GM12878 (cell line): ENCODE measurements around the gene PLCD1. TPM values are rescaled to one million over a fixed set of nuclear protein-coding genes. Genes with fewer than 3 reads are reported as not detected.

Experiments used
- ATAC-seq: fragments of 200-7000 bp; cut with Tn5 transposase; 3 replicates; pipeline ENCODE4 v1.9.1; 2020; ENCODE audit warnings: mild to moderate bottlenecking, moderate library complexity
- BruUV-seq: library from RNA; stranded (reverse); fragments of 400-500 nt; replicated peaks from 2 replicates; lab custom pipeline; 2021; lab: Mats Ljungman, UMichigan
- CTCF ChIA-PET: fragments of 300-600 bp; sonication (Branson Sonifier 250); formaldehyde crosslinking; extraction: SDS; loops from one replicate; lab custom pipeline; 2021; ENCODE audit warnings: inconsistent platforms; lab: Yijun Ruan, JAX
- POLR2A ChIA-PET: fragments of 350-600 bp; formaldehyde crosslinking; extraction: SDS; loops from one replicate; lab custom pipeline; 2021; ENCODE audit warnings: inconsistent platforms; lab: Charles Lee
- RAD21 ChIA-PET: fragments of 300-600 bp; sonication (Branson Sonifier 250); formaldehyde crosslinking; loops from one replicate; lab custom pipeline; 2023; ENCODE audit warnings: antibody characterized with exemption; ENCODE audit not compliant: unreplicated experiment; lab: Charles Lee
- SMC1A ChIA-PET: fragments of 300-600 bp; sonication (Branson Sonifier 250); formaldehyde crosslinking; loops from one replicate; lab custom pipeline; 2023; ENCODE audit not compliant: unreplicated experiment, uncharacterized antibody; lab: Charles Lee
- DNase-seq: peaks from one replicate; pipeline ENCODE4 v3.0.0-alpha.2; 2011; ENCODE audit warnings: low read depth, low spot score
- FAIRE-seq: peaks from 3 replicates; lab custom pipeline; 2011; peaks lifted over from hg19 to GRCh38; lab: Jason Lieb, UNC
- H2AFZ ChIP-seq: 2 replicates; pipeline ENCODE4 v1.6.0; 2011; ENCODE audit warnings: low read depth, low read length, control low read depth; ENCODE audit not compliant: control insufficient read depth
- H3K27ac ChIP-seq: 2 replicates; pipeline ENCODE4 v1.5.1; 2011; ENCODE audit warnings: control low read depth; ENCODE audit not compliant: control insufficient read depth, insufficient read depth
- H3K27me3 ChIP-seq, 2 experiments: replicated peaks in 1 of 2; 2 replicates each; pipeline versions ENCODE4 v1.6.0 to v1.6.1; 2011; ENCODE audit warnings: low read length in 1 of 2; ENCODE audit not compliant: control insufficient read depth in 2 of 2, insufficient read depth in 2 of 2
- H3K36me3 ChIP-seq, 2 experiments: 2 replicates each; pipeline ENCODE4 v1.5.1; 2011; ENCODE audit warnings: low read length in 1 of 2; ENCODE audit not compliant: control insufficient read depth in 2 of 2, insufficient read depth in 2 of 2
- H3K4me1 ChIP-seq: 2 replicates; pipeline ENCODE4 v1.6.1; 2011; ENCODE audit warnings: mild to moderate bottlenecking, low read length, moderate library complexity, mixed read lengths; ENCODE audit not compliant: control insufficient read depth, insufficient read depth
- H3K4me2 ChIP-seq: 2 replicates; pipeline ENCODE4 v1.6.0; 2011; ENCODE audit warnings: control low read depth; ENCODE audit not compliant: control insufficient read depth, insufficient read depth
- H3K4me3 ChIP-seq: fragments of 200-600 bp; sonication (generic); 2 replicates; pipeline ENCODE4 v1.5.1; 2016
- H3K79me2 ChIP-seq: 2 replicates; pipeline ENCODE4 v1.6.0; 2011; ENCODE audit warnings: low read length; ENCODE audit not compliant: control insufficient read depth, insufficient read depth
- H3K9ac ChIP-seq: 2 replicates; pipeline ENCODE4 v1.8.0; 2011; ENCODE audit warnings: low read length, control low read depth, mixed read lengths; ENCODE audit not compliant: control insufficient read depth, insufficient read depth
- H3K9me3 ChIP-seq: replicated peaks from 3 replicates; pipeline ENCODE4 v1.5.1; 2011; ENCODE audit warnings: mild to moderate bottlenecking, low read length; ENCODE audit not compliant: control insufficient read depth, insufficient read depth
- H4K20me1 ChIP-seq: 2 replicates; pipeline ENCODE4 v1.6.0; 2011; ENCODE audit not compliant: control insufficient read depth, insufficient read depth
- BACH1 ChIP-seq: fragments of 450-650 bp; IDR thresholded peaks from 2 replicates; pipeline ENCODE4 v1.6.1; 2017; ENCODE audit warnings: mild to moderate bottlenecking, borderline replicate concordance
- BRCA1 ChIP-seq: IDR thresholded peaks from 2 replicates; pipeline ENCODE4 v1.6.1; 2011; ENCODE audit warnings: low read depth, low read length, improper control_type of control experiment
- CBX5 ChIP-seq: sonication (generic); IDR thresholded peaks from 2 replicates; pipeline ENCODE4 v1.6.1; 2016; ENCODE audit warnings: low read depth, moderate library complexity, mild to moderate bottlenecking, inconsistent platforms
- CREB1 ChIP-seq: IDR thresholded peaks from 2 replicates; pipeline ENCODE4 v1.6.1; 2012; ENCODE audit warnings: low read depth, mild to moderate bottlenecking, inconsistent platforms
- EP300 ChIP-seq, 2 experiments: fragments of 150-350 bp in 1 of 2; IDR thresholded peaks; 2 replicates each; pipeline ENCODE4 v1.6.1; 2011 to 2012; ENCODE audit warnings: low read depth in 2 of 2, low read length in 2 of 2, borderline replicate concordance in 1 of 2, improper control_type of control experiment in 1 of 2, inconsistent platforms in 1 of 2; ENCODE audit not compliant: control insufficient read depth in 1 of 2
- ETV6 ChIP-seq, 2 experiments: fragments of 450-650 bp in 1 of 2; IDR thresholded peaks in 1 of 2; conservative IDR thresholded peaks in 1 of 2; 2 replicates each; pipeline ENCODE4 v1.6.1; 2014; ENCODE audit warnings: antibody characterized with exemption in 1 of 2, borderline replicate concordance in 1 of 2, low read depth in 1 of 2, mild to moderate bottlenecking in 1 of 2, moderate library complexity in 1 of 2
- MTA2 ChIP-seq: fragments of 450-650 bp; IDR thresholded peaks from 2 replicates; pipeline ENCODE4 v1.6.1; 2016; ENCODE audit warnings: low read depth, mild to moderate bottlenecking, moderate library complexity
- NFXL1 ChIP-seq: fragments of 450-650 bp; IDR thresholded peaks from 2 replicates; pipeline ENCODE4 v1.6.1; 2017; ENCODE audit warnings: antibody characterized with exemption, mild to moderate bottlenecking, borderline replicate concordance
- NR2C1 ChIP-seq: fragments of 450-650 bp; IDR thresholded peaks from 2 replicates; pipeline ENCODE4 v1.6.1; 2017; ENCODE audit warnings: antibody characterized with exemption, mild to moderate bottlenecking, moderate library complexity
- NR2C2 ChIP-seq: IDR thresholded peaks from 2 replicates; pipeline ENCODE4 v1.6.1; 2011; ENCODE audit warnings: borderline replicate concordance, low read depth; ENCODE audit not compliant: control insufficient read depth, insufficient read length
- NR2F1 ChIP-seq: fragments of 450-650 bp; conservative IDR thresholded peaks from 2 replicates; pipeline ENCODE4 v1.6.1; 2017; ENCODE audit warnings: mild to moderate bottlenecking
- PKNOX1 ChIP-seq: fragments of 450-650 bp; IDR thresholded peaks from 2 replicates; pipeline ENCODE4 v1.6.1; 2016; ENCODE audit warnings: mild to moderate bottlenecking
- PRDM15 ChIP-seq: fragments of 450-650 bp; formaldehyde crosslinking; IDR thresholded peaks from 2 replicates; pipeline ENCODE4 v1.4.0; 2020; ENCODE audit warnings: mild to moderate bottlenecking, moderate library complexity
- SIX5 ChIP-seq: IDR thresholded peaks from 2 replicates; pipeline ENCODE4 v1.6.1; 2011; ENCODE audit warnings: mild to moderate bottlenecking, low read depth, low read length, moderate library complexity; ENCODE audit not compliant: severe bottlenecking
- SMAD1 ChIP-seq: fragments of 450-650 bp; IDR thresholded peaks from 2 replicates; pipeline ENCODE4 v1.6.1; 2018; ENCODE audit warnings: mild to moderate bottlenecking, low read depth; ENCODE audit not compliant: partially characterized antibody
- SMAD5 ChIP-seq: IDR thresholded peaks from 2 replicates; pipeline ENCODE4 v1.6.1; 2016; ENCODE audit warnings: antibody characterized with exemption, low read depth
- STAT1 ChIP-seq: fragments of 450-650 bp; conservative IDR thresholded peaks from 2 replicates; pipeline ENCODE4 v1.6.1; 2014; ENCODE audit warnings: antibody characterized with exemption, mild to moderate bottlenecking
- ZNF274 ChIP-seq: IDR thresholded peaks from one replicate; pipeline ENCODE4 v1.8.0; 2011; ENCODE audit not compliant: insufficient read length, insufficient read depth
- WGBS: methylation state at CpG from one replicate; pipeline ENCODE4 v1.1.6; 2016; ENCODE audit warnings: low lambda C conversion rate; ENCODE audit not compliant: insufficient replicate concordance, insufficient coverage; ENCODE audit errors: missing lambda C conversion rate; 5-methylcytosine and 5-hydroxymethylcytosine counted together
- in situ Hi-C: fragments of 300-500 bp; cut with MboI; formaldehyde crosslinking; loops from 9 replicates; pipeline ENCODE4 v1.14.3; 2018; ENCODE audit warnings: mixed read lengths
- intact Hi-C: fragments of 100-400 bp; cut with micrococcal nuclease; formaldehyde crosslinking; loops from one replicate; pipeline ENCODE4 v1.14.2; 2022; ENCODE audit not compliant: unreplicated experiment
- polyA plus RNA-seq, 11 experiments: library from polyadenylated mRNA; depleted of rRNA in 4 of 11; unstranded in 6 of 11; stranded (reverse) in 5 of 11; fragments of >200 nt; fragmentation: Nextera tagmentation in 4 of 11; fragmentation: Illumina TruSeq in 1 of 11; extraction: Ambion mirVana in 4 of 11; extraction: Trizol in 1 of 11; gene quantifications; 1 replicate in 1 of 11; 2 replicates in 10 of 11; pipeline versions ENCODE4 v1.2.1 to v1.2.3, GENCODE V29; 2011 to 2016; ENCODE audit warnings: inconsistent platforms in 2 of 11, missing spikeins in 2 of 11, low read depth in 1 of 11
- total RNA-seq, 4 experiments: library from RNA; depleted of rRNA in 3 of 4; stranded (reverse); fragments of >200 nt in 3 of 4; fragmentation: Illumina TruSeq in 1 of 4; extraction: Trizol in 1 of 4; gene quantifications; 2 replicates each; pipeline versions ENCODE4 v1.2.1 to v1.2.3, GENCODE V29; 2013 to 2021
- TF ChIP-seq, protein P1 (sequence below): IDR thresholded peaks from 2 replicates; pipeline ENCODE4 v1.6.1; 2012; ENCODE audit warnings: low read depth, low read length, improper control_type of control experiment

Gene PLCD1
- total and polyA plus RNA-seq, 10 of the 15 experiments (the other 5 are each of a cell fraction or from before 2014, with no cell fraction given) = 0.20 to 3.9 (median 1.2) TPM; not detected in 1

DNA sequence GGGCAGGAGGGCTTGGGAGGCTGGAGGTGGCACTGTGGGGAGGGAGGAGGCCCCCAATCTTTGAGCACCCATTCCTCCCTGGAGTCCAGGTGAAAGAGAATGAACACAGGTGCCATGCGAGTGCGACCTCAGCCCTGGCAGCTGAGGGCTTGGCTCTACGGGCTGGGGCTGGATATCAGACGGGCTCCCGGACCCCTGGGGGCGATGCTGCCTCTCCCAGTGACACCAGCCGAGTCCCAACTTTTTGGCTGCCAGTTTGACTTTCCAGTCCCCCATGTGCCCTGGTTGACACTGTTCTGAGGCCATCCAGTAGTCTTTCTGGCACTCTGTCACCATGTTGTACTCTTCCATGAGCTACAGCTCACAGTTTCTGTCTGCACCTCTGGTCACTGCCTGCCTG is 37.6 kb downstream of the PLCD1 start (continued):
- no peak for TF ChIP-seq PRDM15 (CRISPR knock-in tag)
- no peak for TF ChIP-seq MTA2
- no peak for TF ChIP-seq ETV6 (conservative IDR thresholded peaks at IDR 0.05 in 1 of 2, IDR thresholded peaks at IDR 0.05 in 1 of 2; ENCODE audit: borderline replicate concordance in 1 of 2, low read depth in 1 of 2)
- no peak for TF ChIP-seq NR2C1
- no peak for TF ChIP-seq CBX5

DNA sequence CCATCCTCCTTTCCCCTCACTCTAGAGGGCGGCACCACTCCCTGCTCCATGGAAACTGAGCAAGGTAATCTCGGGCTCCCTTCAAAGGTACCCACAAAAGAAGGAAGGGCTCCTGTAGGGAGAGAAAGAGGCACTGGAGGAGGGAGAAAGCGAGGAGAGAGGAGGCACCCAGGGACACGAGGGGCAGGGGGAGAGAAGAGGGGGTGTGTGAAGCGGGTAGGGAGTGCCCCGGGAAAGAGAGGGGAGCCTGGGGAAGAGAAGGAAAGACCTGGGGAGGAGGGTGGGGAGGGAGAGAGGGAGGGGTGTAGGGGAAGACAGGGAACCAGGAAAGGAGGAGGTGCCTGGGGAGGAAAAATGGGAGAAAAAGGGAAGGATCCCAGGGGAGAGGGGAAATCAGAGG is 38.3 kb downstream of the PLCD1 start:
- CTCF ChIA-PET = no interaction called here
- POLR2A ChIA-PET = no interaction called here
- ATAC-seq (no peak), DNase-seq (no peak), FAIRE-seq (no peak)
- intact Hi-C loops (no loop called here), in situ Hi-C loops (no loop called here)
- BruUV-seq = no TSS peak
- H3K27ac ChIP-seq = no peak overlapping the region
- no peak overlapping the region for H3K4me2 ChIP-seq
- H3K79me2 ChIP-seq = no peaks in the 10 kb centered on the region; the same call in 1 of the 2 replicates
- H2AFZ ChIP-seq = no peak overlapping the region
- 16% methylated on average over 4 of the region's 6 CpGs for WGBS
- H3K9me3 ChIP-seq = no peaks in the 10 kb centered on the region
- H3K9ac ChIP-seq = no peak overlapping the region
- SMC1A ChIA-PET = no interaction called here
- peaks cover 9% of the 10 kb centered on the region for H3K4me1 ChIP-seq
- H3K27me3 ChIP-seq = no peaks in the 10 kb centered on the region
- H3K4me3 ChIP-seq = no peak overlapping the region
- RAD21 ChIA-PET = no interaction called here
- no peaks in the 10 kb centered on the region for H4K20me1 ChIP-seq
- H3K36me3 ChIP-seq = no peaks in the 10 kb centered on the region
- TF ChIP-seq EP300 (IDR thresholded peaks at IDR 0.05; ENCODE audit: borderline replicate concordance in 1 of 2, control insufficient read depth in 1 of 2, low read depth in 2 of 2, low read length in 2 of 2) (no peak), ZNF274 (no peak), CREB1 (no peak), NFXL1 (no peak), SIX5 (no peak), NR2F1 (no peak), BACH1 (no peak), SMAD5 (no peak), NR2C2 (no peak), SMAD1 (no peak), BRCA1 (no peak), PKNOX1 (no peak), STAT1 (no peak)
- TF ChIP-seq, protein P1, sequence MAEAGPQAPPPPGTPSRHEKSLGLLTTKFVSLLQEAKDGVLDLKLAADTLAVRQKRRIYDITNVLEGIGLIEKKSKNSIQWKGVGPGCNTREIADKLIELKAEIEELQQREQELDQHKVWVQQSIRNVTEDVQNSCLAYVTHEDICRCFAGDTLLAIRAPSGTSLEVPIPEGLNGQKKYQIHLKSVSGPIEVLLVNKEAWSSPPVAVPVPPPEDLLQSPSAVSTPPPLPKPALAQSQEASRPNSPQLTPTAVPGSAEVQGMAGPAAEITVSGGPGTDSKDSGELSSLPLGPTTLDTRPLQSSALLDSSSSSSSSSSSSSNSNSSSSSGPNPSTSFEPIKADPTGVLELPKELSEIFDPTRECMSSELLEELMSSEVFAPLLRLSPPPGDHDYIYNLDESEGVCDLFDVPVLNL = no peak
